Thyroid gland (tissue), 4 donors: ENCODE measurements around the gene HDGFL2. TPM values are rescaled to one million over a fixed set of nuclear protein-coding genes. Genes with fewer than 3 reads are reported as not detected.

Experiments
- DNase-seq, 2 donors: peaks; one replicate each; pipeline ENCODE4 v3.0.0-alpha.2; 2019
- H3K27ac ChIP-seq, 3 donors: fragments of 200-600 bp; sonication (generic); 1 replicate in 2 of 3; 2 replicates in 1 of 3; pipeline ENCODE4 v1.5.1; 2016 to 2019; ENCODE audit warnings: mild to moderate bottlenecking in 1 of 3, moderate library complexity in 1 of 3
- H3K27me3 ChIP-seq: fragments of 200-600 bp; sonication (generic); one replicate; pipeline ENCODE4 v1.5.1; 2019
- H3K36me3 ChIP-seq, 2 donors: fragments of 200-600 bp; sonication (generic); one replicate each; pipeline ENCODE4 v1.5.1; 2016 to 2019
- H3K4me1 ChIP-seq, 2 donors: fragments of 200-600 bp; sonication (generic); one replicate each; pipeline ENCODE4 v1.5.1; 2017 to 2019
- H3K4me3 ChIP-seq, 3 donors: fragments of 200-600 bp; sonication (generic); replicated peaks in 1 of 3; 1 replicate in 2 of 3; 2 replicates in 1 of 3; pipeline ENCODE4 v1.5.1; 2016; ENCODE audit warnings: mild to moderate bottlenecking in 1 of 3
- H3K9me3 ChIP-seq: fragments of 200-600 bp; sonication (generic); one replicate; pipeline ENCODE4 v1.5.1; 2017
- CTCF ChIP-seq, 6 experiments: fragments of 200-600 bp in 3 of 6; fragments of 450-650 bp in 3 of 6; sonication (generic) in 3 of 6; IDR thresholded peaks; one replicate each; pipeline ENCODE4 v1.5.1; 2016 to 2019; ENCODE audit warnings: antibody characterized with exemption in 6 of 6, mild to moderate bottlenecking in 2 of 6, inconsistent platforms in 1 of 6, moderate library complexity in 1 of 6
- POLR2A ChIP-seq, 2 donors: fragments of 450-650 bp; IDR thresholded peaks; one replicate each; pipeline ENCODE4 v1.6.1; 2017; ENCODE audit warnings: antibody characterized with exemption in 2 of 2, mild to moderate bottlenecking in 2 of 2, moderate library complexity in 1 of 2
- WGBS, 2 donors: methylation state at CpG; one replicate each; pipeline ENCODE4 v1.1.5; 2017; 5-methylcytosine and 5-hydroxymethylcytosine counted together
- intact Hi-C: fragments of 100-400 bp; cut with DNase I; formaldehyde crosslinking; loops from one replicate; pipeline ENCODE4 v1.15.1; 2023
- total RNA-seq, 4 donors: library from RNA; depleted of rRNA; stranded (reverse); fragments of >200 nt; gene quantifications; one replicate each; pipeline ENCODE4 v1.2.3, GENCODE V29; 2016

The HDGFL2 gene
- total RNA-seq, 4 donors from 2014 or later, result 26.5 to 42.3 (median 28.4) TPM

GRCh38 chr19:4441994-4442818, 29.9 kb upstream of the HDGFL2 start:
- 80 to 82% methylated on average over 21 to 22 of the region's 22 CpGs for WGBS, 2 donors

GRCh38 chr19:4442819-4443146, 29.3 kb upstream of the HDGFL2 start:
- 71 to 74% methylated on average over 9 to 10 of the region's 10 CpGs for WGBS, 2 donors
- TF ChIP-seq CTCF (IDR thresholded peaks at IDR 0.05) (no peak), POLR2A (IDR thresholded peaks at IDR 0.05) (no peak)
- intact Hi-C loops, result no loop called here
- Histone ChIP-seq H3K9me3 (no peaks in the 10 kb centered on the region), H3K4me3 (no peak overlapping the region), H3K4me1 (no peaks in the 10 kb centered on the region), H3K27ac (no peak overlapping the region), H3K36me3 (peaks cover 33 to 34% of the 10 kb centered on the region in 2 donors), H3K27me3 (no peaks in the 10 kb centered on the region)
- no peak for DNase-seq

More at GRCh38 chr19:4441994-4442818, 29.9 kb upstream of the HDGFL2 start:
- no peaks in the 10 kb centered on the region for H3K9me3 ChIP-seq
- no peaks in the 10 kb centered on the region for H3K27me3 ChIP-seq
- H3K4me1 ChIP-seq, result no peaks in the 10 kb centered on the region
- TF ChIP-seq CTCF (IDR thresholded peaks at IDR 0.05), result no peak
- no peak for TF ChIP-seq POLR2A (IDR thresholded peaks at IDR 0.05)
- H3K4me3 ChIP-seq, result no peak overlapping the region
- H3K36me3 ChIP-seq, result peaks cover 27 to 29% of the 10 kb centered on the region in 2 donors
- intact Hi-C loops, result no loop called here
- no peak for DNase-seq
- no peak overlapping the region for H3K27ac ChIP-seq

GRCh38 chr19:4443188-4443587, 28.9 kb upstream of the HDGFL2 start:
- 88 to 95% methylated on average over 14 to 15 of the region's 15 CpGs for WGBS, 2 donors
- peaks cover 37 to 38% of the 10 kb centered on the region in 2 donors for H3K36me3 ChIP-seq

GRCh38 chr19:4443966-4444764, 27.9 kb upstream of the HDGFL2 start:
- H3K27ac ChIP-seq, result no peak overlapping the region
- H3K36me3 ChIP-seq, result peaks cover 47 to 48% of the 10 kb centered on the region in 2 donors
- intact Hi-C loops, result no loop called here
- no peaks in the 10 kb centered on the region for H3K4me1 ChIP-seq
- no peak overlapping the region for H3K4me3 ChIP-seq
- TF ChIP-seq CTCF (IDR thresholded peaks at IDR 0.05) (no peak), POLR2A (IDR thresholded peaks at IDR 0.05) (no peak)
- DNase-seq, result no peak
- no peaks in the 10 kb centered on the region for H3K9me3 ChIP-seq
- H3K27me3 ChIP-seq, result no peaks in the 10 kb centered on the region
- WGBS, 2 donors, result 83 to 90% methylated on average over 6 to 16 of the region's 20 CpGs

More at GRCh38 chr19:4443188-4443587, 28.9 kb upstream of the HDGFL2 start:
- no peak overlapping the region for H3K27ac ChIP-seq
- intact Hi-C loops, result no loop called here
- H3K9me3 ChIP-seq, result no peaks in the 10 kb centered on the region
- DNase-seq, result no peak
- no peaks in the 10 kb centered on the region for H3K27me3 ChIP-seq
- TF ChIP-seq POLR2A (IDR thresholded peaks at IDR 0.05), result no peak
- no peak for TF ChIP-seq CTCF (IDR thresholded peaks at IDR 0.05)
- H3K4me3 ChIP-seq, result no peak overlapping the region
- no peaks in the 10 kb centered on the region for H3K4me1 ChIP-seq
